ENCODE results near the gene SMIM1. TPM values are rescaled to one million over a fixed set of nuclear protein-coding genes. Genes with fewer than 3 reads are reported as not detected.

Gene SMIM1
- total RNA-seq, 1 experiment from 2014 or later = 5.5 TPM

- Histone ChIP-seq H3K4me1 (ENCODE audit: control insufficient read depth in 1 of 2, insufficient read depth in 2 of 2, low read length in 2 of 2) (no peaks in the 10 kb centered on the region), H3K27me3 (ENCODE audit: insufficient read depth, low read length) (no peaks in the 10 kb centered on the region), H3K9me3 (ENCODE audit: control insufficient read depth in 1 of 2, insufficient read depth in 1 of 2, low read depth in 1 of 2, low read length in 2 of 2) (no peaks in the 10 kb centered on the region), H3K4me2 (ENCODE audit: low read length) (no peak overlapping the region), H3K36me3 (ENCODE audit: control insufficient read depth in 1 of 2, insufficient read depth in 2 of 2, low read length in 2 of 2) (peaks cover 0 to 3% of the 10 kb centered on the region in 2 experiments; a peak in 2 of 4 replicates), H2AFZ (ENCODE audit: low read depth, low read length, poor library complexity, severe bottlenecking) (no peak overlapping the region), H3K27ac (ENCODE audit: low read depth, low read length) (no peak overlapping the region), H3K4me3 (replicated peaks in 1 of 2; ENCODE audit: low read depth in 1 of 2, low read length in 2 of 2) (no peak overlapping the region), H3K9me2 (ENCODE audit: insufficient read depth) (no peaks in the 10 kb centered on the region), H4K20me1 (ENCODE audit: insufficient read depth) (no peaks in the 10 kb centered on the region), H3K9ac (ENCODE audit: low read length) (no peak overlapping the region), H3K79me2 (ENCODE audit: insufficient read depth, low read length) (no peaks in the 10 kb centered on the region)
- TF ChIP-seq MAX (IDR thresholded peaks at IDR 0.05) (no peak), JUND (IDR thresholded peaks at IDR 0.05) (no peak), CEBPB (IDR thresholded peaks at IDR 0.05; ENCODE audit: low read depth) (no peak), TCF7L2 (IDR thresholded peaks at IDR 0.05; ENCODE audit: borderline replicate concordance, extremely low read depth, insufficient read depth, insufficient read length) (no peak), YY1 (IDR thresholded peaks at IDR 0.05; ENCODE audit: extremely low read depth, insufficient replicate concordance, low read depth, low read length) (no peak), FOSL1 (IDR thresholded peaks at IDR 0.05; ENCODE audit: low read depth) (no peak), RAD21 (IDR thresholded peaks at IDR 0.05; ENCODE audit: low read depth) (no peak), SIN3A (IDR thresholded peaks at IDR 0.05; ENCODE audit: low read depth) (no peak), ZNF274 (IDR thresholded peaks at IDR 0.05; ENCODE audit: low read depth, low read length) (no peak), ELF1 (IDR thresholded peaks at IDR 0.05; ENCODE audit: borderline replicate concordance, low read depth) (no peak), CBX3 (IDR thresholded peaks at IDR 0.05; ENCODE audit: low read depth) (no peak), SRF (IDR thresholded peaks at IDR 0.05; ENCODE audit: low read depth) (no peak), ZFX (IDR thresholded peaks at IDR 0.05) (no peak), CTCF (IDR thresholded peaks at IDR 0.05 in 2 of 3, conservative IDR thresholded peaks at IDR 0.05 in 1 of 3; ENCODE audit: borderline replicate concordance in 1 of 3, insufficient read depth in 1 of 3, low read depth in 2 of 3, low read length in 2 of 3) (no peak), EZH2 (IDR thresholded peaks at IDR 0.05) (no peak), POLR2AphosphoS5 (IDR thresholded peaks at IDR 0.05; ENCODE audit: low read depth, low read length) (no peak), SP1 (IDR thresholded peaks at IDR 0.05; ENCODE audit: low read depth) (no peak), POLR2A (IDR thresholded peaks at IDR 0.05; ENCODE audit: borderline replicate concordance, extremely low read depth, insufficient read depth, insufficient read length) (no peak), REST (IDR thresholded peaks at IDR 0.05; ENCODE audit: low read depth) (no peak)
- intact Hi-C loops (cut with micrococcal nuclease) = no loop called here
- POLR2A ChIA-PET = no interaction called here
- ATAC-seq = no peak
- CTCF ChIA-PET = no interaction called here
- DNase-seq (ENCODE audit: low read depth, low spot score) = no peak
- RAD21 ChIA-PET (ENCODE audit: low non-redundant PET in 1 of 2, low total read pairs in 2 of 2, uncharacterized antibody in 2 of 2, unreplicated experiment in 2 of 2) = no interaction called here
- no TSS peak for BruUV-seq (replicated peaks)
These were observed 52.1 kb downstream of the SMIM1 start for GRCh38 chr1:3824650-3825049.
